ENCODE data around the gene MRGPRG. TPM values are rescaled to one million over a fixed set of nuclear protein-coding genes. Genes with fewer than 3 reads are reported as not detected.
"Not testable (repeated sequence)": the region's sequence is repeated elsewhere in the genome, so short reads cannot be mapped to it uniquely, and the experiment has no call there.

Gene MRGPRG
- total RNA-seq, 4 donors from 2014 or later = not detected

DNA sequence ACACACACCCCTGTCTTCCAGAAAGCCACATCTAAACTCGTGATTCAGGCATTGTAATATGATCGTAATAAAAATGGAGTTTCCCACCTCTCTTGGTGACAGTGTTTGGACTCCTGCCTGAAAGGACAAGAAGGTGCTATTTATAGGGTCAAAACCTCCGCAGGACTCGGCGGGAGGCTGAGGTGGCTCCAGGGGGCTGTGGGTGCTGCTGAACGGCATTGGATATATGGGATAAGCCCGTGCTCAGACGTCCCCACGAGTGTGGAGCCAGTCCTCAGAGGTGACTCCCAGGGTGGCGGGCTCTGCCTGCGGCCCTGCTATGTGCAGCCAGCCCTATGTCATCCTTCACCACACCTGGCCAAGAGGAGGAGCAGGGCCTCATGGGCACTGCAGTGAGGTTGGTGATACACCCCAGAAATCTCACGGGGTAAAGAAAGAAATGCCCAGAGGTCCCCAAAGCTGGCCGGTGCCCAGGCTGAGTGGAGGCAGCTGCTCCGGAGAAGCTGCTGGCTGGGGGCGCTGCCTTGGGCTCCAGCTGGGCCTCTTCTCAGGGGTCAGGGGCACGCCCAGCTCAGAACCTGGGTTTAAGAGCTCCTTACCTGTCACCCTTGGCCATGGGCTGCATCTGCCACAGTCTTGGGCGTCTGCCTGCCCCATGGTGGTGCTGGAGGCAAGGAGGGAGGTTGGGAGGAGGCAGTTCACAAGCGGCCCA, 48.4 kb downstream of the MRGPRG start:
- DNase-seq = no peak
- H3K4me1 ChIP-seq = peaks cover 13 to 34% (median 17%) of the 10 kb centered on the region in 3 donors
- intact Hi-C loops (cut with DNase I) = no loop called here
- H3K4me3 ChIP-seq = no peak overlapping the region
- WGBS, 2 donors = 18 to 42% methylated on average over 9 to 12 of the region's 18 CpGs
- H3K36me3 ChIP-seq = no peaks in the 10 kb centered on the region
- H3K9me3 ChIP-seq = no peaks in the 10 kb centered on the region
- H3K27me3 ChIP-seq = peaks cover 0 to 67% (median 0%) of the 10 kb centered on the region in 4 donors
- TF ChIP-seq, protein P1, sequence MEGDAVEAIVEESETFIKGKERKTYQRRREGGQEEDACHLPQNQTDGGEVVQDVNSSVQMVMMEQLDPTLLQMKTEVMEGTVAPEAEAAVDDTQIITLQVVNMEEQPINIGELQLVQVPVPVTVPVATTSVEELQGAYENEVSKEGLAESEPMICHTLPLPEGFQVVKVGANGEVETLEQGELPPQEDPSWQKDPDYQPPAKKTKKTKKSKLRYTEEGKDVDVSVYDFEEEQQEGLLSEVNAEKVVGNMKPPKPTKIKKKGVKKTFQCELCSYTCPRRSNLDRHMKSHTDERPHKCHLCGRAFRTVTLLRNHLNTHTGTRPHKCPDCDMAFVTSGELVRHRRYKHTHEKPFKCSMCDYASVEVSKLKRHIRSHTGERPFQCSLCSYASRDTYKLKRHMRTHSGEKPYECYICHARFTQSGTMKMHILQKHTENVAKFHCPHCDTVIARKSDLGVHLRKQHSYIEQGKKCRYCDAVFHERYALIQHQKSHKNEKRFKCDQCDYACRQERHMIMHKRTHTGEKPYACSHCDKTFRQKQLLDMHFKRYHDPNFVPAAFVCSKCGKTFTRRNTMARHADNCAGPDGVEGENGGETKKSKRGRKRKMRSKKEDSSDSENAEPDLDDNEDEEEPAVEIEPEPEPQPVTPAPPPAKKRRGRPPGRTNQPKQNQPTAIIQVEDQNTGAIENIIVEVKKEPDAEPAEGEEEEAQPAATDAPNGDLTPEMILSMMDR (IDR thresholded peaks at IDR 0.05) = no peak
- no peak for TF ChIP-seq POLR2A (IDR thresholded peaks at IDR 0.05)
- H3K27ac ChIP-seq = peak overlapping the region in 1 of 4 donors; percentile 67

DNA sequence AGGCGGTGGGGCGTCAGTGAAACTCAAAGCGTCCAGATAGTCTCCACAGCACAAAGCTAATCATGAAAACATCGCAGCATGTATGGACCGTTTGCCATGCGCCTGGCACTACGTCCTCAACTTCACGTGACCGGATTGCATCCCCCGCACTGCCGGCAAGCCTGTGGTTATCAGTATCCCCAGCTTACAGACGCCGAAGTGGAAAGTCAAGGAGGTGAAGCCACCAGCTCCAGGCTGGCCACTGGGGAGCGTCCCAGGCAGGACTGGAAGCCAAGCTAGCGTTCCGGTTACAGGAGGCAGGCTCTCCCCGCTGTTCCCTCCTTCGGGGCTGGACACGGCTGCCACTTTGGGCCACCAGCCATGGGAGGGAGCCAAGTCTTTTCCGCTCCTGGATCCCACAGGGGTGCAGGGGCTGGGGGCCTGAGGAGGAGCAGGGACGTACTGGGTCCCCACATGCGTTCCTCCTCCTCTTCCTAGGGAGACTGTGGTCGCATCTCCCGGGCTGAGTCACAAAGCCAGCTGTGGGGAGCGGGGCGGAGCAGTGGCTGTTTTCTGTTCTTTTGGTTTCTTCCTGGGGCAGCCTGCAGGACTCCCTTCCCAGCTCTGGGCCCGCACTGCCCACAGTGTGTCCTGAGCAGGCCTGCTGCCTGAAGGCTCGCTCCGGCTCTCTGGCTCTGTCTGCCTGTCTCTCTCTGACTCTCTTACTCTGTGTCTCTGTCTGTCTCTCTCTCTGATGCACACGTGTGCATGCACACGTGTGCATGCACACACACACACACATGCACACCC, 49.2 kb downstream of the MRGPRG start:
- H3K9me3 ChIP-seq = no peaks in the 10 kb centered on the region
- peak overlapping the region in 3 of 4 donors; percentile 38 to 67 (median 43) for H3K27ac ChIP-seq
- WGBS, 2 donors = 3 to 13% methylated on average over 6 to 11 of the region's 31 CpGs

DNA sequence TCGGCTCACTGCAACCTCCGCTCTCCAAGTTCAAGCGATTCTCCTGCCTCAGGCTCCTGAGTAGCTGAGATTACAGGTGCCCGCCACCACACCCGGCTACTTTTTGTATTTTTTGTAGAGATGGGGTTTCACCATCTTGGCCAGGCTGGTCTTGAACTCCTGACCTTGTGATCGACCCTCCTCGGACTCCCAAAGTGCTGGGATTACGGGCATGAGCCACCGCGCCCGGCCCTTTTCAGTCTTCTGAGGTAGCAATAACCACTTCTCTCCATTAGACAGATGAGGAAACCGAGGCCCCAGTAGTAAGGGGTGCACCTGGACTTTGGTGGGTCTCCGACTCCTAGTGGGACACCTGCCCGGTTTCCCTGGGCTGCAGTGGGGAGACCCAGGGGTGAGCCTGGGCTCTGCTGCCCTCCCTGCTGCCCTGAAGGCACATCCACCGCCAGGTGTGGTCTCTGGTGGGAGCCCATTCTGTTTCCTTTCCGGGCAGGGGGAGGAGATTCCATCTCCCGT, 49.8 kb downstream of the MRGPRG start:
- Histone ChIP-seq H3K27me3 (peaks cover 0 to 70% (median 0%) of the 10 kb centered on the region in 4 donors), H3K4me3 (peak overlapping the region in 3 of 4 donors; percentile 33 to 56 (median 39)), H3K27ac (peak overlapping the region in 3 of 4 donors; percentile 38 to 67 (median 43)), H3K4me1 (peaks cover 19 to 45% (median 21%) of the 10 kb centered on the region in 3 donors)
- H3K9me3 ChIP-seq; H3K36me3 ChIP-seq; DNase-seq; intact Hi-C loops (cut with DNase I): not testable (repeated sequence)
- WGBS, 2 donors = 85 to 86% methylated on average over 4 to 6 of the region's 17 CpGs

More for the DNA sequence above, 49.2 kb downstream of the MRGPRG start:
- intact Hi-C loops (cut with DNase I) = no loop called here
- Histone ChIP-seq H3K27me3 (peaks cover 0 to 70% (median 0%) of the 10 kb centered on the region in 4 donors), H3K4me1 (peaks cover 13 to 39% (median 17%) of the 10 kb centered on the region in 3 donors), H3K4me3 (peak overlapping the region; percentile 1 to 56 (median 36)), H3K36me3 (no peaks in the 10 kb centered on the region)
- TF ChIP-seq, protein P1 (IDR thresholded peaks at IDR 0.05) = no peak
- no peak for TF ChIP-seq POLR2A (IDR thresholded peaks at IDR 0.05)
- DNase-seq = no peak

Other genes starting within 250 kb of the MRGPRG start
- gene NAP1L4, start 226.5 kb downstream of the MRGPRG start, total RNA-seq = 100 to 1,000 TPM; 108 to 140 (median 121) TPM
- 10 to 100 TPM; 22.7 to 35.7 (median 28.4) TPM for gene CARS1, start 161.4 kb downstream of the MRGPRG start, total RNA-seq
- gene OSBPL5, start 53.5 kb downstream of the MRGPRG start, total RNA-seq = 10 to 100 TPM; 11.9 to 30.9 (median 17.9) TPM
- under 1 TPM in 1 of 4 donors, not detected in 3; 0.50 TPM for gene MRGPRE, start 13.6 kb upstream of the MRGPRG start, total RNA-seq
- gene ZNF195, start 160.3 kb upstream of the MRGPRG start, total RNA-seq = 10 to 100 TPM in 3 of 4 donors, 1 to 10 TPM in 1; 8.7 to 20.8 (median 16.8) TPM